Suprapubic skin (tissue), 4 donors: Measurements from ENCODE around the gene CHST14. TPM values are rescaled to one million over a fixed set of nuclear protein-coding genes. Genes with fewer than 3 reads are reported as not detected.

Experiments used
- DNase-seq, 2 donors: peaks; one replicate each; pipeline ENCODE4 v3.0.0-alpha.2; 2019; ENCODE audit warnings: low spot score in 2 of 2
- H3K27ac ChIP-seq: fragments of 200-600 bp; sonication (generic); one replicate; pipeline ENCODE4 v1.5.1; 2019
- H3K27me3 ChIP-seq: fragments of 200-600 bp; sonication (generic); one replicate; pipeline ENCODE4 v1.5.1; 2019
- H3K36me3 ChIP-seq: fragments of 200-600 bp; sonication (generic); one replicate; pipeline ENCODE4 v1.5.1; 2019
- H3K4me1 ChIP-seq: fragments of 200-600 bp; sonication (generic); one replicate; pipeline ENCODE4 v1.5.1; 2019
- H3K4me3 ChIP-seq: fragments of 200-600 bp; sonication (generic); one replicate; pipeline ENCODE4 v1.5.1; 2019; ENCODE audit warnings: mild to moderate bottlenecking
- H3K9me3 ChIP-seq: fragments of 200-600 bp; sonication (generic); one replicate; pipeline ENCODE4 v1.5.1; 2019
- CTCF ChIP-seq, 2 donors: fragments of 200-600 bp in 1 of 2; fragments of 450-650 bp in 1 of 2; sonication (generic) in 1 of 2; IDR thresholded peaks; one replicate each; pipeline ENCODE4 v1.5.1; 2016 to 2019; ENCODE audit warnings: antibody characterized with exemption in 2 of 2, mild to moderate bottlenecking in 1 of 2, moderate library complexity in 1 of 2
- EP300 ChIP-seq: sonication (generic); formaldehyde crosslinking; IDR thresholded peaks from one replicate; pipeline ENCODE4 v1.6.1; 2017; ENCODE audit warnings: antibody characterized with exemption
- POLR2A ChIP-seq, 2 donors: fragments of 450-650 bp; IDR thresholded peaks; one replicate each; pipeline ENCODE4 v1.6.1; 2017; ENCODE audit warnings: antibody characterized with exemption in 2 of 2, mild to moderate bottlenecking in 2 of 2, moderate library complexity in 2 of 2
- POLR2AphosphoS5 ChIP-seq, 3 donors: sonication (generic); formaldehyde crosslinking; IDR thresholded peaks; one replicate each; pipeline ENCODE4 v1.6.1; 2017; ENCODE audit warnings: antibody characterized with exemption in 3 of 3
- WGBS: methylation state at CpG from one replicate; pipeline ENCODE4 v1.1.5; 2018; 5-methylcytosine and 5-hydroxymethylcytosine counted together
- total RNA-seq, 4 donors: library from RNA; depleted of rRNA; stranded (reverse); fragments of >200 nt; gene quantifications; one replicate each; pipeline ENCODE4 v1.1.0, GENCODE V29; 2016

The CHST14 gene
- total RNA-seq, 4 donors from 2014 or later: 6.9 to 13.6 (median 8.3) TPM

- TF ChIP-seq POLR2A (IDR thresholded peaks at IDR 0.05): no peak
- no peak for TF ChIP-seq CTCF (IDR thresholded peaks at IDR 0.05)
- no peak for TF ChIP-seq POLR2AphosphoS5 (IDR thresholded peaks at IDR 0.05)
- no peak for TF ChIP-seq EP300
- Histone ChIP-seq H3K4me3 (no peak overlapping the region), H3K4me1 (peaks cover 6% of the 10 kb centered on the region), H3K27ac (no peak overlapping the region), H3K9me3 (no peaks in the 10 kb centered on the region), H3K27me3 (no peaks in the 10 kb centered on the region), H3K36me3 (no peaks in the 10 kb centered on the region)
- DNase-seq: no peak
- WGBS: 87% methylated on average over 9 of the region's 9 CpGs
Measured at GRCh38 chr15:40427188-40427587, 43.6 kb upstream of the CHST14 start.

GRCh38 chr15:40428185-40428584 is 42.6 kb upstream of the CHST14 start:
- H3K9me3 ChIP-seq: no peaks in the 10 kb centered on the region
- no peaks in the 10 kb centered on the region for H3K36me3 ChIP-seq
- H3K4me1 ChIP-seq: peaks cover 6% of the 10 kb centered on the region
- H3K27me3 ChIP-seq: no peaks in the 10 kb centered on the region
- TF ChIP-seq POLR2AphosphoS5 (IDR thresholded peaks at IDR 0.05) (no peak), POLR2A (IDR thresholded peaks at IDR 0.05) (no peak), EP300 (no peak), CTCF (IDR thresholded peaks at IDR 0.05) (no peak)
- no peak for DNase-seq
- H3K4me3 ChIP-seq: no peak overlapping the region
- WGBS: 100% methylated on average over 3 of the region's 4 CpGs
- no peak overlapping the region for H3K27ac ChIP-seq

GRCh38 chr15:40429068-40429710 is 41.6 kb upstream of the CHST14 start:
- Histone ChIP-seq H3K27me3 (no peaks in the 10 kb centered on the region), H3K4me3 (no peak overlapping the region), H3K4me1 (peaks cover 6% of the 10 kb centered on the region), H3K36me3 (no peaks in the 10 kb centered on the region), H3K27ac (no peak overlapping the region), H3K9me3 (no peaks in the 10 kb centered on the region)
- WGBS: 76% methylated on average over 9 of the region's 10 CpGs
- no peak for DNase-seq
- TF ChIP-seq CTCF (IDR thresholded peaks at IDR 0.05) (no peak), POLR2A (IDR thresholded peaks at IDR 0.05) (no peak), POLR2AphosphoS5 (IDR thresholded peaks at IDR 0.05) (no peak), EP300 (no peak)

GRCh38 chr15:40430271-40430805 is 40.4 kb upstream of the CHST14 start:
- Histone ChIP-seq H3K27me3 (peaks cover 2% of the 10 kb centered on the region), H3K9me3 (no peaks in the 10 kb centered on the region), H3K27ac (no peak overlapping the region), H3K4me3 (no peak overlapping the region), H3K4me1 (peaks cover 6% of the 10 kb centered on the region), H3K36me3 (no peaks in the 10 kb centered on the region)
- no peak for DNase-seq
- WGBS: 38% methylated on average over 10 of the region's 10 CpGs
- TF ChIP-seq POLR2A (IDR thresholded peaks at IDR 0.05): no peak
- TF ChIP-seq EP300: no peak
- TF ChIP-seq POLR2AphosphoS5 (IDR thresholded peaks at IDR 0.05): no peak
- TF ChIP-seq CTCF (IDR thresholded peaks at IDR 0.05): no peak

- H3K27ac ChIP-seq: no peak overlapping the region
- H3K36me3 ChIP-seq: no peaks in the 10 kb centered on the region
- WGBS: 74% methylated on average over 17 of the region's 20 CpGs
- H3K9me3 ChIP-seq: no peaks in the 10 kb centered on the region
- peaks cover 43% of the 10 kb centered on the region for H3K4me1 ChIP-seq
- no peak for TF ChIP-seq POLR2A (IDR thresholded peaks at IDR 0.05)
- TF ChIP-seq CTCF (IDR thresholded peaks at IDR 0.05): no peak
- no peak for TF ChIP-seq EP300
- no peak for TF ChIP-seq POLR2AphosphoS5 (IDR thresholded peaks at IDR 0.05)
- H3K27me3 ChIP-seq: peaks cover 26% of the 10 kb centered on the region
- no peak for DNase-seq
- no peak overlapping the region for H3K4me3 ChIP-seq
Measured at GRCh38 chr15:40435023-40435709, 35.6 kb upstream of the CHST14 start.
